Adipocyte (in vitro differentiated cells): ENCODE data around the gene COPS7B.

Source experiments
- DNase-seq: peaks from one replicate; pipeline ENCODE4 v3.0.0-alpha.2; 2015; ENCODE audit warnings: low read depth
- H3K27me3 ChIP-seq: replicated peaks from 2 replicates; pipeline ENCODE4 v1.7.0; 2013; ENCODE audit warnings: mild to moderate bottlenecking, low read length, moderate library complexity; ENCODE audit not compliant: control insufficient read depth, insufficient read depth
- H3K36me3 ChIP-seq: 2 replicates; pipeline ENCODE4 v1.7.0; 2013; ENCODE audit warnings: low read length, mild to moderate bottlenecking, moderate library complexity; ENCODE audit not compliant: control insufficient read depth, insufficient read depth, severe bottlenecking
- H3K4me1 ChIP-seq: 2 replicates; pipeline ENCODE4 v1.7.0; 2013; ENCODE audit warnings: mild to moderate bottlenecking, low read length, moderate library complexity; ENCODE audit not compliant: control insufficient read depth, insufficient read depth
- H3K4me3 ChIP-seq: 2 replicates; pipeline ENCODE4 v1.7.0; 2013; ENCODE audit warnings: mild to moderate bottlenecking, low read length, moderate library complexity
- H3K9ac ChIP-seq: 2 replicates; pipeline ENCODE4 v1.7.0; 2013; ENCODE audit warnings: mild to moderate bottlenecking, low read length, moderate library complexity
- H3K9me3 ChIP-seq: 2 replicates; pipeline ENCODE4 v1.7.0; 2013; ENCODE audit warnings: mild to moderate bottlenecking, low read length, moderate library complexity; ENCODE audit not compliant: control insufficient read depth

Gene COPS7B

GRCh38 chr2:231764760-231765159 lies 21.5 kb upstream of the COPS7B start:
- no peak for DNase-seq
- Histone ChIP-seq H3K9me3 (no peaks in the 10 kb centered on the region), H3K36me3 (no peaks in the 10 kb centered on the region), H3K9ac (no peak overlapping the region), H3K4me1 (peaks cover 4% of the 10 kb centered on the region), H3K27me3 (no peaks in the 10 kb centered on the region), H3K4me3 (no peak overlapping the region)

- Histone ChIP-seq H3K4me3 (no peak overlapping the region), H3K9ac (no peak overlapping the region), H3K4me1 (peaks cover 4% of the 10 kb centered on the region), H3K27me3 (no peaks in the 10 kb centered on the region), H3K36me3 (no peaks in the 10 kb centered on the region), H3K9me3 (no peaks in the 10 kb centered on the region)
- DNase-seq, result no peak
Measured at GRCh38 chr2:231765496-231765929, 20.7 kb upstream of the COPS7B start.

- Histone ChIP-seq H3K9me3 (no peaks in the 10 kb centered on the region), H3K4me3 (no peak overlapping the region), H3K36me3 (no peaks in the 10 kb centered on the region), H3K9ac (no peak overlapping the region), H3K4me1 (peaks cover 4% of the 10 kb centered on the region), H3K27me3 (no peaks in the 10 kb centered on the region)
- DNase-seq, result no peak
Measured at GRCh38 chr2:231769170-231770136, 16.8 kb upstream of the COPS7B start.

GRCh38 chr2:231780123-231780908 lies 5.9 kb upstream of the COPS7B start:
- Histone ChIP-seq H3K27me3 (no peaks in the 10 kb centered on the region), H3K9ac (peak overlapping the region; percentile 94), H3K4me1 (peaks cover 19% of the 10 kb centered on the region), H3K36me3 (no peaks in the 10 kb centered on the region), H3K9me3 (no peaks in the 10 kb centered on the region), H3K4me3 (peak overlapping the region; percentile 99)
- peak; percentile 40 for DNase-seq

GRCh38 chr2:231780909-231781797 lies 5.1 kb upstream of the COPS7B start, which contains the start of gene PDE6D:
PDE6D (minus strand) TSS chr2:231781282; CDS start chr2:231781114, 168 bp downstream.
- Histone ChIP-seq H3K4me1 (peaks cover 24% of the 10 kb centered on the region), H3K9me3 (no peaks in the 10 kb centered on the region), H3K27me3 (no peaks in the 10 kb centered on the region), H3K9ac (peak within 1 kb of the TSS; percentile 94), H3K36me3 (no peaks in the 10 kb centered on the region), H3K4me3 (peak within 1 kb of the TSS; percentile 99)
- DNase-seq, result peak; percentile 99

GRCh38 chr2:231781798-231782726 lies 4.2 kb upstream of the COPS7B start:
- peaks cover 28% of the 10 kb centered on the region for H3K4me1 ChIP-seq
- peak; percentile 79 for DNase-seq
- no peaks in the 10 kb centered on the region for H3K27me3 ChIP-seq
- no peaks in the 10 kb centered on the region for H3K9me3 ChIP-seq
- peak overlapping the region; percentile 99 for H3K4me3 ChIP-seq
- H3K36me3 ChIP-seq, result no peaks in the 10 kb centered on the region
- H3K9ac ChIP-seq, result peak overlapping the region; percentile 94

- no peak for DNase-seq
- H3K27me3 ChIP-seq, result no peaks in the 10 kb centered on the region
- no peaks in the 10 kb centered on the region for H3K9me3 ChIP-seq
- peak overlapping the region; percentile 92 for H3K4me3 ChIP-seq
- peaks cover 33% of the 10 kb centered on the region for H3K4me1 ChIP-seq
- peak overlapping the region; percentile 87 for H3K9ac ChIP-seq
- peaks cover 12% of the 10 kb centered on the region for H3K36me3 ChIP-seq
Measured at GRCh38 chr2:231785413-231785812, 832 bp upstream of the COPS7B start.

GRCh38 chr2:231785822-231786176 lies 446 bp upstream of the COPS7B start:
- H3K4me1 ChIP-seq, result peaks cover 33% of the 10 kb centered on the region
- peaks cover 12% of the 10 kb centered on the region for H3K36me3 ChIP-seq

GRCh38 chr2:231786917-231787292 lies 660 bp downstream of the COPS7B start:
- Histone ChIP-seq H3K4me3 (peak overlapping the region; percentile 92), H3K9ac (peak overlapping the region; percentile 87), H3K36me3 (peaks cover 20% of the 10 kb centered on the region), H3K27me3 (no peaks in the 10 kb centered on the region), H3K9me3 (no peaks in the 10 kb centered on the region), H3K4me1 (peaks cover 33% of the 10 kb centered on the region)
- DNase-seq, result peak; percentile 7

More at GRCh38 chr2:231785822-231786176, 446 bp upstream of the COPS7B start:
- H3K9me3 ChIP-seq, result no peaks in the 10 kb centered on the region
- no peak for DNase-seq
- no peaks in the 10 kb centered on the region for H3K27me3 ChIP-seq
- peak overlapping the region; percentile 92 for H3K4me3 ChIP-seq
- H3K9ac ChIP-seq, result peak overlapping the region; percentile 87

- Histone ChIP-seq H3K4me1 (peaks cover 23% of the 10 kb centered on the region), H3K9ac (no peak overlapping the region), H3K36me3 (peaks cover 41% of the 10 kb centered on the region), H3K4me3 (no peak overlapping the region), H3K9me3 (no peaks in the 10 kb centered on the region), H3K27me3 (no peaks in the 10 kb centered on the region)
- no peak for DNase-seq
Measured at GRCh38 chr2:231791107-231791506, 4.9 kb downstream of the COPS7B start.
